Neuronal stem cell (in vitro differentiated cells): Measurements from ENCODE around the gene ABCC2.
A peak's percentile ranks its signal among the peaks of the same experiment; 100 is the strongest.

ENCODE experiments used
- DNase-seq: peaks from one replicate; pipeline ENCODE4 v3.0.0-alpha.2; 2013; ENCODE audit warnings: low spot score
- H2AFZ ChIP-seq: one replicate; pipeline ENCODE4 v1.6.1; 2013; ENCODE audit warnings: mild to moderate bottlenecking, low read length, inconsistent platforms
- H2AK5ac ChIP-seq: 2 replicates; pipeline ENCODE4 v1.6.1; 2013; ENCODE audit warnings: low read depth, mild to moderate bottlenecking, inconsistent platforms, low read length, moderate library complexity, mixed read lengths
- H2BK120ac ChIP-seq: 2 replicates; pipeline ENCODE4 v1.6.1; 2013; ENCODE audit warnings: low read depth, mild to moderate bottlenecking, inconsistent platforms, low read length, moderate library complexity, mixed read lengths
- H2BK12ac ChIP-seq: one replicate; pipeline ENCODE4 v1.6.1; 2013; ENCODE audit warnings: low read length, inconsistent platforms
- H2BK15ac ChIP-seq: 2 replicates; pipeline ENCODE4 v1.6.1; 2013; ENCODE audit warnings: mild to moderate bottlenecking, low read length, inconsistent platforms, mixed read lengths
- H2BK5ac ChIP-seq: one replicate; pipeline ENCODE4 v1.6.1; 2013; ENCODE audit warnings: inconsistent platforms, mild to moderate bottlenecking, low read length, moderate library complexity
- H3K14ac ChIP-seq: one replicate; pipeline ENCODE4 v1.6.1; 2013; ENCODE audit warnings: low read length, inconsistent platforms
- H3K18ac ChIP-seq: 2 replicates; pipeline ENCODE4 v1.6.1; 2013; ENCODE audit warnings: low read length, inconsistent platforms
- H3K23ac ChIP-seq: 2 replicates; pipeline ENCODE4 v1.6.1; 2013; ENCODE audit warnings: low read depth, mild to moderate bottlenecking, mixed read lengths, low read length, inconsistent platforms; ENCODE audit not compliant: poor library complexity
- H3K27ac ChIP-seq: replicated peaks from 3 replicates; pipeline ENCODE4 v1.5.1; 2013; ENCODE audit warnings: low read length, inconsistent platforms
- H3K27me3 ChIP-seq, 3 experiments: 2 replicates each; pipeline ENCODE4 v1.6.1; 2013; ENCODE audit warnings: low read length in 3 of 3, mild to moderate bottlenecking in 2 of 3, inconsistent platforms in 1 of 3, low read depth in 1 of 3, mixed read lengths in 1 of 3, moderate library complexity in 1 of 3; ENCODE audit not compliant: control insufficient read depth in 3 of 3, insufficient read depth in 3 of 3
- H3K36me3 ChIP-seq, 2 donors: replicated peaks in 1 of 2; 2 replicates each; pipeline ENCODE4 v1.6.1; 2013; ENCODE audit warnings: low read length in 2 of 2; ENCODE audit not compliant: control insufficient read depth in 2 of 2, insufficient read depth in 2 of 2
- H3K4ac ChIP-seq: 2 replicates; pipeline ENCODE4 v1.6.1; 2013; ENCODE audit warnings: inconsistent platforms, mild to moderate bottlenecking, low read length, moderate library complexity
- H3K4me1 ChIP-seq, 2 donors: 1 replicate in 1 of 2; 2 replicates in 1 of 2; pipeline ENCODE4 v1.6.1; 2013; ENCODE audit warnings: low read length in 2 of 2, low read depth in 1 of 2; ENCODE audit not compliant: control insufficient read depth in 2 of 2, insufficient read depth in 1 of 2
- H3K4me2 ChIP-seq: one replicate; pipeline ENCODE4 v1.6.1; 2013; ENCODE audit warnings: mild to moderate bottlenecking, low read length, inconsistent platforms; ENCODE audit not compliant: insufficient read depth, poor library complexity, severe bottlenecking
- H3K4me3 ChIP-seq, 2 donors: 2 replicates each; pipeline ENCODE4 v1.5.1; 2013; ENCODE audit warnings: low read length in 2 of 2, mild to moderate bottlenecking in 2 of 2, inconsistent platforms in 1 of 2, moderate library complexity in 1 of 2
- H3K79me1 ChIP-seq: one replicate; pipeline ENCODE4 v1.6.1; 2013; ENCODE audit warnings: low read depth, mild to moderate bottlenecking, inconsistent platforms, low read length, moderate library complexity
- H3K9ac ChIP-seq: one replicate; pipeline ENCODE4 v1.6.1; 2013; ENCODE audit warnings: mild to moderate bottlenecking, low read depth, low read length, inconsistent platforms; ENCODE audit not compliant: poor library complexity
- H3K9me3 ChIP-seq, 2 donors: replicated peaks in 1 of 2; 2 replicates each; pipeline versions ENCODE3 to v1.6.1; 2013; ENCODE audit warnings: low read length in 2 of 2, mild to moderate bottlenecking in 2 of 2, inconsistent platforms in 1 of 2, low read depth in 1 of 2, mixed read lengths in 1 of 2, moderate library complexity in 1 of 2; ENCODE audit not compliant: control insufficient read depth in 2 of 2, insufficient read depth in 1 of 2
- H4K8ac ChIP-seq: one replicate; pipeline ENCODE4 v1.6.1; 2013; ENCODE audit warnings: low read depth, mild to moderate bottlenecking, inconsistent platforms, low read length, moderate library complexity
- H4K91ac ChIP-seq: one replicate; pipeline ENCODE4 v1.6.1; 2013; ENCODE audit warnings: low read length, low read depth, mild to moderate bottlenecking, inconsistent platforms; ENCODE audit not compliant: poor library complexity
- WGBS, 2 donors: extraction: QIAGEN DNeasy Blood & Tissue Kit; methylation state at CpG; one replicate each; pipeline ENCODE4 v1.1.7; 2013; ENCODE audit warnings: missing lambda C conversion rate in 2 of 2, mixed read lengths in 1 of 2; ENCODE audit not compliant: insufficient read length in 2 of 2, insufficient replicate concordance in 1 of 2; ENCODE audit errors: extremely low coverage in 2 of 2; 5-methylcytosine and 5-hydroxymethylcytosine counted together

Gene ABCC2

DNA sequence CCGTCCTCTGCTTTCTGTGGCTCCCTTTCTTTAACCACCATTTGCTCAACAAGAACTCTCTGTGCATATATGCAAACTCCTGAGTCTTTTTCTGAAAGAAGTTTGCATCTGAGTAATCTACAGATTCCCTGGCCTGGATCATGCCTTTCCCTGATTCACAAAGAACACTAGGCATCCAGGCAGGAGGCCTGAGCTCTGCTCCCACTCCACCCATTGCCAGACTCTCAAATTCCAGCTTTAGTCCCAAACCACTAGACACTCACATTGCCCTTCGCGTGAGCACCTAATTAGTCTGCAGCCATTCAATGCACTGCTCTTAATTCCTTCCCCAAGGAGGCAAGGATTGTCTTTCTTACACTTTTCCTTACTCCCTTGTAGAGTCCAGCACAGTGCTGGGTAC, 60.9 kb downstream of the ABCC2 start:
- Histone ChIP-seq H3K18ac (no peak overlapping the region), H3K4me3 (no peak overlapping the region), H2BK12ac (no peak overlapping the region), H3K14ac (no peak overlapping the region), H3K27ac (no peak overlapping the region), H3K79me1 (no peaks in the 10 kb centered on the region), H3K23ac (no peak overlapping the region), H3K9me3 (no peaks in the 10 kb centered on the region), H2AFZ (no peak overlapping the region), H4K8ac (no peak overlapping the region), H2BK5ac (no peak overlapping the region), H2AK5ac (no peak overlapping the region), H3K4me1 (peaks cover 0 to 3% of the 10 kb centered on the region in 2 donors), H2BK15ac (no peak overlapping the region), H4K91ac (no peak overlapping the region), H3K4ac (no peak overlapping the region), H3K4me2 (no peak overlapping the region), H3K36me3 (no peaks in the 10 kb centered on the region), H3K27me3 (no peaks in the 10 kb centered on the region), H3K9ac (no peak overlapping the region), H2BK120ac (no peak overlapping the region)
- no CpG with 5 or more reads among the region's 3 CpGs for WGBS, 2 donors
- no peak for DNase-seq

DNA sequence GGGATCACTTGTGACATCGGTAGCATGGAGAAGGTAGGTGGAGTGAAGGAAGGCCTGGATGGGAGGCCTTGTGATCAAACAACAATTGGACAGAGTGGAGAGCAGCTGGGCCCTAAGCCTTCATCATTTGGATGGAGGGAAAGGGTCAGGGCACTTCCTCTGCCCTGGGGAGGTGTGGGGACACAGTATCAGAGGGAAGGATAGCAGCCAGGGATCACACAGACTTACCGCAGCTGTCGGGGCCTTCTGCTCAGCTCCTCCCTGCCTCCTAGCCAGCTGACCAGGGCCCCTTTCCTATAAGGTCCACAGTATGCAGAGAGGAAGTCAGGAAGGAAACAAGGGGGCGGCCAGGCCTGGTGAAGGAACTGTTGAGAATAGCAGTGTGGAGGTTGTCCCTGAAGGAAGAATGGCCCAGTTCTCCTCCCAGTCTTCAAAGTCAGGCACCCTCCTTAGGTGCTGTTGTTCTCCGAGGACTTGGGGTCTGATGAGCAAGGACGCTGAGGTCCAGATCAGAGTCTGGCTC, 62.1 kb downstream of the ABCC2 start:
- peaks cover 0 to 3% of the 10 kb centered on the region in 2 donors for H3K4me1 ChIP-seq
- H2AK5ac ChIP-seq, result peak overlapping the region; percentile 26
- H4K8ac ChIP-seq, result no peak overlapping the region
- no peaks in the 10 kb centered on the region for H3K79me1 ChIP-seq
- no peak overlapping the region for H3K14ac ChIP-seq
- DNase-seq, result no peak
- H3K4ac ChIP-seq, result no peak overlapping the region
- no peaks in the 10 kb centered on the region for H3K27me3 ChIP-seq
- no peaks in the 10 kb centered on the region for H3K9me3 ChIP-seq
- H2BK120ac ChIP-seq, result no peak overlapping the region
- no peak overlapping the region for H2BK5ac ChIP-seq
- no peak overlapping the region for H3K4me3 ChIP-seq
- H3K9ac ChIP-seq, result peak overlapping the region; percentile 36
- H3K23ac ChIP-seq, result no peak overlapping the region
- peak overlapping the region; percentile 66 for H2AFZ ChIP-seq
- no peak overlapping the region for H3K4me2 ChIP-seq
- H4K91ac ChIP-seq, result no peak overlapping the region
- H2BK15ac ChIP-seq, result no peak overlapping the region
- no CpG with 5 or more reads among the region's 6 CpGs for WGBS, 2 donors
- peak overlapping the region; percentile 13 for H3K18ac ChIP-seq
- no peak overlapping the region for H3K27ac ChIP-seq
- H2BK12ac ChIP-seq, result no peak overlapping the region
- no peaks in the 10 kb centered on the region for H3K36me3 ChIP-seq

GRCh38 chr10:99845837-99846382, 63.5 kb downstream of the ABCC2 start:
- peak overlapping the region; percentile 91 for H2AFZ ChIP-seq
- H3K4ac ChIP-seq, result no peak overlapping the region
- no peak overlapping the region for H3K14ac ChIP-seq
- H3K79me1 ChIP-seq, result no peaks in the 10 kb centered on the region
- no peak overlapping the region for H4K91ac ChIP-seq
- H3K27ac ChIP-seq, result no peak overlapping the region
- no peak overlapping the region for H2BK12ac ChIP-seq
- no peaks in the 10 kb centered on the region for H3K9me3 ChIP-seq
- peak overlapping the region; percentile 32 for H3K4me2 ChIP-seq
- H4K8ac ChIP-seq, result no peak overlapping the region
- no peak overlapping the region for H2BK5ac ChIP-seq
- peaks cover 8 to 11% of the 10 kb centered on the region in 2 donors for H3K4me1 ChIP-seq
- DNase-seq, result peak; percentile 82
- H3K36me3 ChIP-seq, result no peaks in the 10 kb centered on the region
- H3K18ac ChIP-seq, result no peak overlapping the region
- no peak overlapping the region for H3K23ac ChIP-seq
- no peak overlapping the region for H2AK5ac ChIP-seq
- peak overlapping the region in 1 of 2 donors; percentile 7 for H3K4me3 ChIP-seq
- no peak overlapping the region for H2BK15ac ChIP-seq
- H3K27me3 ChIP-seq, result no peaks in the 10 kb centered on the region
- H2BK120ac ChIP-seq, result no peak overlapping the region
- no CpG with 5 or more reads among the region's 18 CpGs for WGBS, 2 donors
- H3K9ac ChIP-seq, result no peak overlapping the region

GRCh38 chr10:99849057-99849456, 66.6 kb downstream of the ABCC2 start:
- Histone ChIP-seq H2BK12ac (no peak overlapping the region), H2BK15ac (no peak overlapping the region), H3K18ac (no peak overlapping the region), H4K8ac (no peak overlapping the region), H3K36me3 (no peaks in the 10 kb centered on the region), H3K4me2 (no peak overlapping the region), H3K4me1 (peaks cover 5 to 11% of the 10 kb centered on the region in 2 donors), H3K27ac (no peak overlapping the region), H3K4me3 (no peak overlapping the region), H3K14ac (no peak overlapping the region), H2AK5ac (no peak overlapping the region), H3K79me1 (no peaks in the 10 kb centered on the region), H2BK120ac (no peak overlapping the region), H2AFZ (no peak overlapping the region), H3K23ac (no peak overlapping the region), H3K9me3 (no peaks in the 10 kb centered on the region), H3K27me3 (no peaks in the 10 kb centered on the region), H4K91ac (no peak overlapping the region), H3K4ac (no peak overlapping the region), H3K9ac (no peak overlapping the region), H2BK5ac (no peak overlapping the region)
- no CpG with 5 or more reads among the region's 7 CpGs for WGBS, 2 donors
- DNase-seq, result no peak
